BE2C (cell line): ENCODE measurements around the gene WDFY3.

Source experiments
- DNase-seq: peaks from one replicate; pipeline ENCODE4 v3.0.0-alpha.2; 2020
- H3K27me3 ChIP-seq: fragments of 250-450 bp; sonication (Bioruptor Pico); 2 replicates; pipeline ENCODE4 v1.5.1; 2020; ENCODE audit warnings: mild to moderate bottlenecking
- H3K36me3 ChIP-seq: fragments of 250-450 bp; sonication (Bioruptor Pico); 2 replicates; pipeline ENCODE4 v1.5.1; 2020; ENCODE audit warnings: mild to moderate bottlenecking
- H3K4me1 ChIP-seq: fragments of 250-450 bp; sonication (Bioruptor Pico); 2 replicates; pipeline ENCODE4 v1.5.1; 2020
- H3K4me3 ChIP-seq: 2 replicates; pipeline ENCODE4 v1.5.1; 2011; ENCODE audit warnings: low read depth, low read length
- H3K9me3 ChIP-seq: fragments of 250-450 bp; sonication (Bioruptor Pico); 2 replicates; pipeline ENCODE4 v1.5.1; 2020
- CTCF ChIP-seq: IDR thresholded peaks from 2 replicates; pipeline ENCODE4 v1.5.1; 2012; ENCODE audit warnings: mild to moderate bottlenecking, low read depth, low read length

The WDFY3 gene

GRCh38 chr4:84901740-84902281 is 64.7 kb downstream of the WDFY3 start:
- no peaks in the 10 kb centered on the region for H3K36me3 ChIP-seq
- no peaks in the 10 kb centered on the region for H3K27me3 ChIP-seq
- H3K4me3 ChIP-seq = no peak overlapping the region
- no peaks in the 10 kb centered on the region for H3K9me3 ChIP-seq
- DNase-seq = no peak
- peaks cover 4% of the 10 kb centered on the region; the same call in 1 of the 2 replicates for H3K4me1 ChIP-seq
- TF ChIP-seq CTCF = no peak

GRCh38 chr4:84901173-84901572 is 65.3 kb downstream of the WDFY3 start:
- peak; percentile 3; the same call in 1 of the 2 replicates for TF ChIP-seq CTCF

GRCh38 chr4:84899616-84900015 is 66.9 kb downstream of the WDFY3 start:
- no peak for TF ChIP-seq CTCF
- Histone ChIP-seq H3K4me1 (peaks cover 4% of the 10 kb centered on the region; the same call in 1 of the 2 replicates), H3K4me3 (no peak overlapping the region), H3K9me3 (no peaks in the 10 kb centered on the region), H3K27me3 (no peaks in the 10 kb centered on the region), H3K36me3 (no peaks in the 10 kb centered on the region)
- no peak for DNase-seq

More at GRCh38 chr4:84901173-84901572, 65.3 kb downstream of the WDFY3 start:
- no peak for DNase-seq
- H3K27me3 ChIP-seq = no peaks in the 10 kb centered on the region
- H3K36me3 ChIP-seq = no peaks in the 10 kb centered on the region
- H3K4me3 ChIP-seq = no peak overlapping the region
- H3K9me3 ChIP-seq = no peaks in the 10 kb centered on the region
- H3K4me1 ChIP-seq = peaks cover 4% of the 10 kb centered on the region; the same call in 1 of the 2 replicates

GRCh38 chr4:84897516-84897915 is 69.0 kb downstream of the WDFY3 start:
- H3K36me3 ChIP-seq = no peaks in the 10 kb centered on the region
- H3K4me1 ChIP-seq = peaks cover 4% of the 10 kb centered on the region; the same call in 1 of the 2 replicates
- H3K4me3 ChIP-seq = no peak overlapping the region
- H3K27me3 ChIP-seq = no peaks in the 10 kb centered on the region
- DNase-seq = no peak
- TF ChIP-seq CTCF = no peak
- no peaks in the 10 kb centered on the region for H3K9me3 ChIP-seq

GRCh38 chr4:84895283-84895682 is 71.2 kb downstream of the WDFY3 start:
- H3K36me3 ChIP-seq = no peaks in the 10 kb centered on the region
- no peaks in the 10 kb centered on the region for H3K27me3 ChIP-seq
- no peaks in the 10 kb centered on the region for H3K9me3 ChIP-seq
- TF ChIP-seq CTCF = no peak
- H3K4me3 ChIP-seq = no peak overlapping the region
- DNase-seq = no peak
- H3K4me1 ChIP-seq = no peaks in the 10 kb centered on the region

- no peak for TF ChIP-seq CTCF
- Histone ChIP-seq H3K9me3 (no peaks in the 10 kb centered on the region), H3K36me3 (no peaks in the 10 kb centered on the region), H3K4me3 (no peak overlapping the region), H3K4me1 (no peaks in the 10 kb centered on the region), H3K27me3 (no peaks in the 10 kb centered on the region)
- DNase-seq = no peak
Measured at GRCh38 chr4:84894621-84895020, 71.9 kb downstream of the WDFY3 start.
